ENCODE measurements around the gene PIGV. TPM values are rescaled to one million over a fixed set of nuclear protein-coding genes. Genes with fewer than 3 reads are reported as not detected.

PIGV gene
- total RNA-seq, result 10 to 100 TPM; 27.3 to 31.6 TPM

GRCh38 chr1:26787706-26788514 is at the start of gene PIGV:
PIGV (plus strand) TSS chr1:26787950; CDS start chr1:26790816, 2,866 bp downstream.
- ChIA-PET CTCF (interaction anchor here (0.9 to 5.7 kb wide), 16 partner anchors 8 to 287 kb away, joined by 3 to 76 read pairs (median 6); partner anchors contain the start of genes ARID1A and SFN), POLR2A (interaction anchor here (0.7 to 4.0 kb wide), 11 partner anchors 12 to 350 kb away, joined by 3 to 39 read pairs (median 6); no protein-coding TSS in a partner anchor)

GRCh38 chr1:26739329-26739914 is 48.3 kb upstream of the PIGV start:
- ChIA-PET CTCF (interaction anchor here (1.1 to 1.6 kb wide), 4 partner anchors 20 to 51 kb away, joined by 3 to 6 read pairs (median 3); no protein-coding TSS in a partner anchor), POLR2A (interaction anchor here (0.5 to 1.2 kb wide), 6 partner anchors 9 to 145 kb away, joined by 3 to 4 read pairs (median 3); no protein-coding TSS in a partner anchor)

- ChIA-PET CTCF (interaction anchor here (1.6 to 3.0 kb wide), 3 partner anchors 12 to 50 kb away, joined by 3 to 11 read pairs (median 6); no protein-coding TSS in a partner anchor), POLR2A (interaction anchor here (0.9 to 1.2 kb wide), 2 partner anchors 39 to 43 kb away, joined by 3 to 4 read pairs; no protein-coding TSS in a partner anchor)
Observed at GRCh38 chr1:26740023-26740634, 47.6 kb upstream of the PIGV start.

GRCh38 chr1:26740952-26741351 is 46.8 kb upstream of the PIGV start:
- CTCF ChIA-PET, result interaction anchor here (3.0 kb wide), 1 partner anchor 13 kb away, joined by 11 read pairs; no protein-coding TSS in a partner anchor
- POLR2A ChIA-PET, result interaction anchor here (0.5 kb wide), 1 partner anchor 58 kb away, joined by 10 read pairs; no protein-coding TSS in a partner anchor

GRCh38 chr1:26743426-26744059 is 44.2 kb upstream of the PIGV start:
- CTCF ChIA-PET, result interaction anchor here (1.1 to 4.3 kb wide), 4 partner anchors 15 to 46 kb away, joined by 3 to 20 read pairs (median 7); partner anchors contain the start of gene PIGV
- POLR2A ChIA-PET, result interaction anchor here (0.7 to 2.7 kb wide), 8 partner anchors 13 to 142 kb away, joined by 4 to 14 read pairs (median 10); partner anchors contain the start of genes ARID1A and PIGV

- CTCF ChIA-PET, result interaction anchor here (1.0 to 4.3 kb wide), 7 partner anchors 17 to 52 kb away, joined by 3 to 20 read pairs (median 4); partner anchors contain the start of gene PIGV
- POLR2A ChIA-PET, result interaction anchor here (0.5 to 2.7 kb wide), 13 partner anchors 13 to 412 kb away, joined by 3 to 14 read pairs (median 5); partner anchors contain the start of genes ARID1A and PIGV
Observed at GRCh38 chr1:26744075-26744959, 43.4 kb upstream of the PIGV start.

GRCh38 chr1:26745191-26745590 is 42.6 kb upstream of the PIGV start:
- ChIA-PET POLR2A (interaction anchor here (0.5 to 2.7 kb wide), 10 partner anchors 12 to 164 kb away, joined by 3 to 14 read pairs (median 6); partner anchors contain the start of genes ARID1A and PIGV), CTCF (interaction anchor here (1.0 to 4.3 kb wide), 7 partner anchors 16 to 52 kb away, joined by 3 to 20 read pairs (median 4); partner anchors contain the start of gene PIGV)

GRCh38 chr1:26747048-26747447 is 40.7 kb upstream of the PIGV start:
- ChIA-PET CTCF (interaction anchor here (0.8 to 4.3 kb wide), 4 partner anchors 12 to 133 kb away, joined by 3 to 20 read pairs (median 4); partner anchors contain the start of gene PIGV), POLR2A (no interaction called here)

- ChIA-PET POLR2A (interaction anchor here (0.7 kb wide), 1 partner anchor 41 kb away, joined by 4 read pairs; no protein-coding TSS in a partner anchor), CTCF (interaction anchor here (0.7 to 1.3 kb wide), 3 partner anchors 10 to 71 kb away, joined by 3 to 5 read pairs (median 3); no protein-coding TSS in a partner anchor)
Observed at GRCh38 chr1:26748351-26748750, 39.4 kb upstream of the PIGV start.

- POLR2A ChIA-PET, result no interaction called here
- CTCF ChIA-PET, result no interaction called here
Observed at GRCh38 chr1:26749458-26749857, 38.3 kb upstream of the PIGV start.

- CTCF ChIA-PET, result no interaction called here
- POLR2A ChIA-PET, result interaction anchor here (1.1 kb wide), 1 partner anchor 137 kb away, joined by 10 read pairs; no protein-coding TSS in a partner anchor
Observed at GRCh38 chr1:26750428-26750827, 37.3 kb upstream of the PIGV start.

- POLR2A ChIA-PET, result no interaction called here
Observed at GRCh38 chr1:26752519-26752918, 35.2 kb upstream of the PIGV start.

GRCh38 chr1:26754086-26754874 is 33.5 kb upstream of the PIGV start:
- CTCF ChIA-PET, result no interaction called here
- POLR2A ChIA-PET, result no interaction called here

More at GRCh38 chr1:26752519-26752918, 35.2 kb upstream of the PIGV start:
- CTCF ChIA-PET, result interaction anchor here (0.8 kb wide), 1 partner anchor 15 kb away, joined by 3 read pairs; no protein-coding TSS in a partner anchor

- ChIA-PET CTCF (interaction anchor here (0.6 to 1.3 kb wide), 3 partner anchors 10 to 396 kb away, joined by 3 to 5 read pairs (median 3); partner anchors contain the start of gene SLC9A1), POLR2A (interaction anchor here (1.2 kb wide), 1 partner anchor 61 kb away, joined by 4 read pairs; no protein-coding TSS in a partner anchor)
Observed at GRCh38 chr1:26758358-26758757, 29.4 kb upstream of the PIGV start.

GRCh38 chr1:26759531-26759930 is 28.2 kb upstream of the PIGV start:
- POLR2A ChIA-PET, result no interaction called here

GRCh38 chr1:26761217-26761616 is 26.5 kb upstream of the PIGV start:
- CTCF ChIA-PET, result interaction anchor here (0.8 to 2.1 kb wide), 3 partner anchors 16 to 159 kb away, joined by 4 to 6 read pairs (median 5); no protein-coding TSS in a partner anchor
- POLR2A ChIA-PET, result interaction anchor here (1.0 kb wide), 1 partner anchor 64 kb away, joined by 3 read pairs; no protein-coding TSS in a partner anchor

More at GRCh38 chr1:26759531-26759930, 28.2 kb upstream of the PIGV start:
- CTCF ChIA-PET, result interaction anchor here (1.3 to 1.4 kb wide), 2 partner anchors 12 to 21 kb away, joined by 3 to 5 read pairs; no protein-coding TSS in a partner anchor

Measured in activated CD8-positive, alpha-beta memory T cell treated with anti-CD3 and anti-CD28 coated beads for 36 hours (primary cell).